Measurements from ENCODE around the gene SNAPC5. TPM values are rescaled to one million over a fixed set of nuclear protein-coding genes. Genes with fewer than 3 reads are reported as not detected.

Gene SNAPC5
- total and polyA plus RNA-seq, 5 experiments from 2014 or later, result 42.0 to 76.0 (median 60.4) TPM

DNA sequence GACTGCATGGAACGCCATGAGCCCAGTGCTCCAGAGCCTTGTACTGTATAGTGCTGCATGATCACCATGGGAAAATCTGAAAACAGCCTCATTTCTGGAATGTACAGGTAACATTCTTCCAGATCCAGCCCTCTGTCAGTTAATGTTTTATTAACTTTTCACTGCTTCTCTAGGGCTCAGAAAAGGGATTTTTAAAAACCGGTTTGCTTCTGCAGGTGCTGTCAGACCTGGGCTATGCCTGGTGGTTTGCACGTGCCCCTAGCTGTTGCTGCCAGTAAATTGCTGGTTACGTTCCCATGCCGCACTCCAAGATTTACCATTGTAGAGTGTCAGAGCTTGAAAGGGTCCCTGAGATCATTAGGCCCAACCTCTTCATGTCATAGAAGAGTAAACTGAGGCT is 9.0 kb downstream of the SNAPC5 start:
- no peaks in the 10 kb centered on the region for H3K27me3 Mint-ChIP-seq
- DNase-seq (no peak), ATAC-seq (no peak)
- no peaks in the 10 kb centered on the region for H3K9me3 Mint-ChIP-seq
- POLR2A ChIA-PET, result no interaction called here
- peak overlapping the region in 5 of 10 donors; percentile 43 to 85 (median 60) for H3K27ac Mint-ChIP-seq
- H3K4me3 Mint-ChIP-seq, result no peak overlapping the region
- H3K36me3 Mint-ChIP-seq, result peaks cover 0 to 80% (median 6%) of the 10 kb centered on the region in 3 donors
- peaks cover 0 to 6% (median 4%) of the 10 kb centered on the region in 4 donors for H3K4me1 Mint-ChIP-seq

DNA sequence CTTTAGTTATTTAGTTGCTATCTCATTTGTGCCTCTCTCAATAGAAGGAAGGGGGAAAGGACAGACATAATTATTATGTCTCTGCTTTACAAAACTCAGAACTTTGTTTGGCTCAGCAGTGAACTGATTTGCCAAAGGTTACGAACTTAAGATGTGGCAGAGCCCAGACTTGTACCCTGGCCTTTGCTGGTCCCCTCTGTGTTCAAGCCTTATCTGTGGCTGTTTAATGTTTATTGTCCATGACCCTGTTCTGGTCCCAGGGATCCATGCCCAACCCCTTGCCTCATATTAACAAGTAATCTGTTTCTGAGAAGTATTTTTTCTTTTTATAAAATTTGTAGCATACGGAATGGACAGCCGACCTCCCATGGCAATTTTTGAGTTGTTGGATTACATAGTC is 10.7 kb downstream of the SNAPC5 start:
- DNase-seq (no peak), ATAC-seq (no peak)
- no peak overlapping the region for H3K4me3 Mint-ChIP-seq
- no peaks in the 10 kb centered on the region for H3K27me3 Mint-ChIP-seq
- peaks cover 0 to 7% (median 4%) of the 10 kb centered on the region in 4 donors for H3K4me1 Mint-ChIP-seq
- H3K9me3 Mint-ChIP-seq, result no peaks in the 10 kb centered on the region
- POLR2A ChIA-PET, result interaction anchor here (3.5 kb wide), 1 partner anchor 11 kb away, joined by 11 read pairs; the partner anchor contains the start of gene SNAPC5
- H3K27ac Mint-ChIP-seq, result peak overlapping the region in 3 of 10 donors; percentile 11 to 81 (median 72)
- H3K36me3 Mint-ChIP-seq, result peaks cover 0 to 80% (median 10%) of the 10 kb centered on the region in 3 donors

DNA sequence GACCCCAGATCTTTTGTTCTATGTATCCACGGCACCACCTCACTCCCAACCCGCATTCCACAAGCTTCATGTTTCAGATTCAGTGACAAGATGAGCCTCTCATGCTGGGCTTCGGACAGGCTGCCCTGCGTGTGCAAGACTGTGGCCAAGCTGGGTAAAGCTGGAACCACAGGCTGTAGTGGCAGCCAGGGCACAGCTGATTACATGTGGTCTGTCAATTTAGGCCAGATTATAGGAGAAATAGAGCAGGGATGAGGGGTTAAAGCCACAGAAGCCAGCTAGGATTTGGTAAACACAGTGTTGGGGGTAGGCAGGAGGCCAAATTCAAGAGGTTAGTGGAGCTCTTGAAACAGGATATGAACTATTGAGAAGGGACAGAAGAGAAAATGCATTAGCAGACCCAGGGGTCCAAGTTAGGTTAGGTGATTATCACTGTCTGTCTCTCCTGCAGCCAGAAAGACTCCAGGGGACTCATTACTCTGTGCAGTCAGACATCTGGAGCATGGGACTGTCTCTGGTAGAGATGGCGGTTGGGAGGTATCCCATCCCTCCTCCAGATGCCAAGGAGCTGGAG is 12.9 kb downstream of the SNAPC5 start:
- H3K27me3 Mint-ChIP-seq, result no peaks in the 10 kb centered on the region

DNA sequence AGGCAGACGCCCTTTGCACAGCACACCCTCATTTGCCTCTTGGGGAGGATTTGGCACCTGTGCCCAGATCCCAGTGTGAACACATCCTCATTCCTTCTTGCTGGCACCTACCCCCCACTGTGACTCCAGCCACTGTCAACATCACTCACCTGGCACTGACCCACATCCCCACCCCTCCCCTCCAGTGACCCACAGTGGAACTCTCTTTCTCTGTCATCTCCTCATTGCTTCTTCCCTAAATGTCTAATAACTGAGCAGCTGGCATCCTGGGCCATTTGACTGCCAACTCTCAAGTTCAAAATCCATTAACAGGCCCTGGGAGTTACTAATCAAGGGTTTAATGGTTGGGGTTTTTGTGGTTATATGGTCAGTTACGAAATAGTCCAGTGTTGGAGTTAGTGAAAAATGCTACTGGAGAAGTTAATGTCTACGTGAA is 14.4 kb downstream of the SNAPC5 start:
- POLR2A ChIA-PET, result no interaction called here
- ATAC-seq (no peak), DNase-seq (no peak)
- Mint-ChIP-seq H3K4me3 (no peak overlapping the region), H3K27ac (peak overlapping the region in 8 of 10 donors; percentile 32 to 90 (median 57)), H3K4me1 (peaks cover 0 to 11% (median 6%) of the 10 kb centered on the region in 4 donors), H3K36me3 (peaks cover 0 to 65% (median 14%) of the 10 kb centered on the region in 3 donors), H3K27me3 (no peaks in the 10 kb centered on the region), H3K9me3 (no peaks in the 10 kb centered on the region)

More for the DNA sequence above, 12.9 kb downstream of the SNAPC5 start:
- ATAC-seq, result no peak
- DNase-seq, result no peak
- Mint-ChIP-seq H3K27ac (peak overlapping the region in 7 of 10 donors; percentile 37 to 90 (median 67)), H3K9me3 (no peaks in the 10 kb centered on the region), H3K36me3 (peaks cover 0 to 77% (median 14%) of the 10 kb centered on the region in 3 donors), H3K4me3 (no peak overlapping the region), H3K4me1 (peaks cover 0 to 7% (median 4%) of the 10 kb centered on the region in 4 donors)
- POLR2A ChIA-PET, result interaction anchor here (3.5 kb wide), 1 partner anchor 13 kb away, joined by 11 read pairs; the partner anchor contains the start of gene SNAPC5

DNA sequence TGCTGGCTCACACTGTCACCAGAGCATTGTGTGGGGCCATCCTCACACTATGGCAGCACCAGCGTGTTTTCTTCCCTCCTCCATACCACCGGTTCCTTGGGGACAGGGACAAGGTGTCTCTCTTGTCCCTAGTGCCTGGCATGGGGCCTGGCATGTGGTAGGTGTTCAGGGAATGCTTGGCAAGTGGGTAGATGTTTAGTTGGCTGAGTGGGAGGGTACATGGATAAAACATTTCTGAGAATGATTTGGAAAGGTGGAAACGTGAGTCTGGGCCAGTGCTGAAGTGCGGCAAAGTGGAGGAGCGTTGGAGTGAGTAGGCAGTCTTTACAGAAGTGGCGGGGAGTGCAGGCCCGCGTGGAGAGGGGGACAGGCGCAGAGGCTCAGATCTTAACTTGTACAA is 15.0 kb downstream of the SNAPC5 start:
- DNase-seq (no peak), ATAC-seq (no peak)
- Mint-ChIP-seq H3K27ac (peak overlapping the region in 8 of 10 donors; percentile 47 to 90 (median 74)), H3K9me3 (no peaks in the 10 kb centered on the region), H3K4me3 (no peak overlapping the region), H3K27me3 (no peaks in the 10 kb centered on the region), H3K36me3 (peaks cover 0 to 59% (median 14%) of the 10 kb centered on the region in 3 donors), H3K4me1 (peaks cover 0 to 10% (median 6%) of the 10 kb centered on the region in 4 donors)
- POLR2A ChIA-PET, result no interaction called here

DNA sequence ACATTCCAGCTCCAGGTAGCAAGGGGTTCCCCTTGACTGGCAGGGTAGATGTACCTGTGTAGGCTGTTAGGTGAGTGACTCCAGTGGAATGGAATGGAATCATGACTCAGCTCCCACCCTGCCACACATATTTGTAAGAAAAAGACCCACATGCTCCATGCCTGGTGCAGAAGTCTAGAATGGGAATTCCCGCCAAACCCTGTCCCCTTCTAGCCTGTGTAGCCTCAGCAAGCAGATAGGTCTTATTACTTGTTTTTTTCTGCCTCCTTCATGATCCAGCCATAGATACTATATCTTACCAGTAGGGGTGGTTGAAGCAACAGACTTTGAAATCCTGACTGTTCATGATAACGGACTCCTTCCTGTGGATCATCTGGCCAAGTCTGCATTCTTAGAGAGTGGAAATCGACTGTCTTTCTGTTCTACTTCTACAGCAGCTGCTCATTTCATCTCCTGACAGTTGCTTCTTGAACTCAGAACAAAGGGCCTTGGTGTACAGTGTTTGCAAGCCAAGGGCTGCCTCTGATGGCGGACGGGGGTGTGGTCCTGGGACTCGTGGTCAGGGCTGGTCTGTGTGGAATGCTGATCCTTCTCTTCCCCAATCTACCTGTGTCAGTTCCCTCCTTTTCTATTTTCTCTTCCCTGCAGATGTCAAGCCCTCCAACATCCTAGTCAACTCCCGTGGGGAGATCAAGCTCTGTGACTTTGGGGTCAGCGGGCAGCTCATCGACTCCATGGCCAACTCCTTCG is 16.3 kb downstream of the SNAPC5 start:
- POLR2A ChIA-PET, result no interaction called here

DNA sequence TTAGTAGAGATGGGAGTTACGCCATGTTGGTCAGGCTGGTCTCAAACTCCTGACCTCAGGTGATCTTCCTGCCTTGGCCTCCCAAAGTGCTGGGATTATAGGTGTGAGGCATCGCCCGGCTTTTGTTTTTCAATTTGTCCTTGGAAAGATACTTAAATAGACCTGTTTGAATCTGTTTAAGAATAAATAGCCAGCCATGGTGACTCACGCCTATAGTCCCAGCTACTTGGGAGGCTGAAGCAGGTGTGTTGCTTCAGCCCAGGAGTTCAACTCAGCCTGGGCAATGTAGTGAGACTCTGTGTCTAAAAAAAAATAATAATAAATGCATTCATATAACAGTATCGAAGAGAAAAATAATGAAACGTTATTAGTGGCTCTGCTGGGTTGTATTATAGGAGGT is 17.3 kb downstream of the SNAPC5 start:
- H3K9me3 Mint-ChIP-seq, result no peaks in the 10 kb centered on the region
- H3K4me1 Mint-ChIP-seq, result peaks cover 4 to 20% (median 13%) of the 10 kb centered on the region in 4 donors
- H3K36me3 Mint-ChIP-seq, result peaks cover 0 to 45% (median 14%) of the 10 kb centered on the region in 3 donors
- ATAC-seq (no peak), DNase-seq (no peak)
- H3K4me3 Mint-ChIP-seq, result no peak overlapping the region
- peak overlapping the region in 2 of 10 donors; percentile 4 to 32 for H3K27ac Mint-ChIP-seq
- POLR2A ChIA-PET, result no interaction called here
- no peaks in the 10 kb centered on the region for H3K27me3 Mint-ChIP-seq

More for the DNA sequence above, 16.3 kb downstream of the SNAPC5 start:
- no peaks in the 10 kb centered on the region for H3K9me3 Mint-ChIP-seq
- peak overlapping the region in 6 of 10 donors; percentile 24 to 90 (median 58) for H3K27ac Mint-ChIP-seq
- no peak overlapping the region for H3K4me3 Mint-ChIP-seq
- DNase-seq (no peak), ATAC-seq (no peak)
- H3K36me3 Mint-ChIP-seq, result peaks cover 0 to 47% (median 14%) of the 10 kb centered on the region in 3 donors
- H3K4me1 Mint-ChIP-seq, result peaks cover 2 to 19% (median 9%) of the 10 kb centered on the region in 4 donors
- H3K27me3 Mint-ChIP-seq, result no peaks in the 10 kb centered on the region

DNA sequence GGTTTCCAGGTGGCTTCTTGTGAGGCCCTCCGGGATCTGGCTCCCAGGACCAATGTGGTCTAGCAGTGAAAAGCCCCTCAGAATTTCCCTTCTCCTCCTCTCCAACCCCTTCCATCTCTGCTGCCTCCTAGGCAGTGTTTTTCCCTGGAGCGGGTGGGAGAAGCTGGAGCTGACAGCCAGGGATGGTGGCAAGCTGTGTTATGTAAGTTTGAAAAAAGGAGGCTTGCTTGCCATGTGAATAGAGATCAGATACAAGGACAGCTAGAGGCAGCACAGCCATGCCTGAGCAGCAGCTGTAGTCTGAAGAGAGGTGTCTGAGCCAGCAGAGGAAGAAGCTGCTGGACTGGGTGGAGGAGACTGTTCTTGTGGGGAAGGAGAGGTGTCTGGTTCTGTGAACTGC is 20.6 kb downstream of the SNAPC5 start:
- Mint-ChIP-seq H3K36me3 (peaks cover 0 to 18% (median 7%) of the 10 kb centered on the region in 3 donors), H3K9me3 (no peaks in the 10 kb centered on the region), H3K27me3 (no peaks in the 10 kb centered on the region), H3K4me3 (no peak overlapping the region), H3K4me1 (peaks cover 13 to 26% (median 18%) of the 10 kb centered on the region in 4 donors), H3K27ac (peak overlapping the region; percentile 18 to 91 (median 80))
- ATAC-seq (no peak), DNase-seq (no peak)
- POLR2A ChIA-PET, result no interaction called here

DNA sequence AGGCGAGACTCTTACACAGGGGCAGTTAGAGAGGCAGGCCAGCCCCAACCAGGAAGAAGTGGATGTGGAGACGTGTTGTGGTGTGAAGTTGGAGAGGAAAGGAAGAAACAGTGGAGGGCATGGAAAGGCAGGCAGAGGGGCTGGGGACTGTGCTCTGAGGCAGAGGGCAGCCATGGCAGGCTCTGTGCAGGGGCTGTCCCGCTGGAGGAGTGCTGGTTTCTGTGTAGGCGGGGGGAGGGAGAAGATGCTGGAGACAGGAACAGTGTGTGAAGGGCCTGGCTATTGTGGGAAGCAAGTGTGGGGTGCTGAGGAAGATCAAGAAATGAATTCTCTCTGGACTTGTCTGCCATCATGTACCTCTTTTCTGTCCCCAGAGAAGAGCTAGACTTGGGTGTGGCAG is 21.0 kb downstream of the SNAPC5 start:
- H3K4me1 Mint-ChIP-seq, result peaks cover 18 to 31% (median 20%) of the 10 kb centered on the region in 4 donors
- no peaks in the 10 kb centered on the region for H3K9me3 Mint-ChIP-seq
- ATAC-seq, result no peak
- no peak overlapping the region for H3K4me3 Mint-ChIP-seq
- H3K27me3 Mint-ChIP-seq, result no peaks in the 10 kb centered on the region
- peaks cover 0 to 13% (median 6%) of the 10 kb centered on the region in 3 donors for H3K36me3 Mint-ChIP-seq
- H3K27ac Mint-ChIP-seq, result peak overlapping the region; percentile 36 to 91 (median 74)
- DNase-seq, result no peak
- POLR2A ChIA-PET, result no interaction called here

DNA sequence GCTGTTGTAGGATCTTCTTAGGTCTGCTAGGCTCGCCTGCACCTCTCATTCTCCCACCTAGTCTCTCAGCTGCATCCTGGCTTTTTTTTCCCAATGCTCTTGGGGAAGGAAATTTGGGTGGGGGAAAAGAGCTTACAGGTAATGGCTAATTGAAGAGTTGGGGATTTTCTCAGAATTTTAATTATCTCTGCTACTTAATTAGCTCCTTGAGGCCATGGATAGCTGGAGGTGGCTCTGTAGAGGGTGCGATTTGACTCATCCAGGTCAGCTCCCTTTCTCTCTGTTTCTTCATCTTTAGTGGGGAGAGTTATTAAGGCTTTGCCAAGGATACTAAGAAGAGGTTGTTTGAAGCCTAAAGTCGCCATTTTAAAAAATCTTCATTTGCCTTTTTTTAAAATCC is 22.6 kb downstream of the SNAPC5 start:
- DNase-seq, result no peak
- Mint-ChIP-seq H3K9me3 (no peaks in the 10 kb centered on the region), H3K27me3 (no peaks in the 10 kb centered on the region), H3K36me3 (peaks cover 0 to 3% (median 0%) of the 10 kb centered on the region in 3 donors), H3K27ac (peak overlapping the region; percentile 2 to 91 (median 46)), H3K4me3 (no peak overlapping the region), H3K4me1 (peaks cover 21 to 47% (median 34%) of the 10 kb centered on the region in 4 donors)
- POLR2A ChIA-PET, result no interaction called here
- no peak for ATAC-seq

DNA sequence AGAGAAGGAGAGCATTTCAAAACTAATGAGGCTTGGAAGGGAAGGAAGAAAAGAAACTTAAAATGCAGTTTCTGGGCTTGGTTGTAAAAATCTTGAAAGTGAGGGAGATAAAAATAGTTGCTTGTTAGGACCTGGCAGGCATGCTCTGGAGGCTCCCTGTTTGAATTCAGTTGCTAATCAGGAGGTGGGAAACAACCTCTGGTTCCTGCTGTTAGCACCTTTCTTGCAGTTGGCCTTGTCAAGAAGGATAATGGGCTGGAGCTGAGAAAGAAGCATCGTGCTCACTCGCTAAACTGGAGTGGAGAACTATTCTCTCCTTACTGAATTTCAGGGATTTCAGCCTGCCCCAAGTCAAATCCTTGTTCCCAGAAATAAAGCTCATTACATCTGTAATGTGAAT is 23.4 kb downstream of the SNAPC5 start:
- Mint-ChIP-seq H3K4me3 (no peak overlapping the region), H3K36me3 (peaks cover 0 to 6% (median 0%) of the 10 kb centered on the region in 3 donors), H3K4me1 (peaks cover 17 to 46% (median 36%) of the 10 kb centered on the region in 4 donors), H3K9me3 (no peaks in the 10 kb centered on the region), H3K27me3 (no peaks in the 10 kb centered on the region), H3K27ac (peak overlapping the region; percentile 6 to 86 (median 52))
- POLR2A ChIA-PET, result no interaction called here
- DNase-seq (no peak), ATAC-seq (no peak)

DNA sequence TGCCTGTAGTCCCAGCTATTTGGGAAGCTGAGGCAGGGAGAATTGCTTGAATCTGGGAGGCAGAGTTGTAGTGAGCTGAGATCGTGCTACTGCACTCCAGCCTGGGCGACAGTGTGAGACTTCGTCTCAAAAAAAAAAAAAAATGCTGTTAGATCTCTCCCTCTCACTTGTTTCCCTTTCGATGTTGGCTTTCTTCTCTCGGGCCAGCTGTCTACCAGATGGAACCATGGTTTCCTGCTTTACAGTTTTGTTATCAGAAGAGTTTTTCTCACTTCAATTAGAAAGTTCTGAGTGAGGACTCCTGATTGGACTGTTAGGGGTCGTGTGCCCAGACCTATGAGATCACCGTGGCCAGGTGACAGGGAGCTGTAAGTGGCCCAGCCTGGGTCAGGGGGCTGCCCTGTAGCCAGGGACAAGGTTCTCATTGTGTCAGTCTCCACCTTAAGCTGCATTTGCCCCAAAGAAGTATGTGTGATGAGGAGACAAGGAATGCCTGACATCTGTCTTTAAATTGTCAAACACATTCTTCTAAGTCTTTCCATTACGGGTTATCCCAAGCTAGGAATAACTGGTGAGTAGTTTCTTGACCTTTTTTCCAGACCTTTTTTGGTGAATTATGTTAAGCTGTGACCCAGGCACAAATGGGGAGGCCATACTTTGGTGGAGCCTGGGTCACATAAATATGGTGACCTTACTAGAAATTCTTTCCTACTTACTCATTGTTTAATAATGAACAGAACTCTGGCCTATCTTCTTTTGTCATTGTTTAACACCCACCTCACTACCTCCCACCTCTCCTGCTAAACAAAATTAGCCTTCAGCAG is 25.2 kb downstream of the SNAPC5 start:
- H3K27ac Mint-ChIP-seq, result peak overlapping the region; percentile 79 to 96 (median 94)
- H3K27me3 Mint-ChIP-seq, result no peaks in the 10 kb centered on the region
- DNase-seq (peak in 9 of 10 donors; percentile 9 to 80 (median 61)), ATAC-seq (peak; percentile 97 to 98)
- H3K4me3 Mint-ChIP-seq, result peak overlapping the region; percentile 46 to 86 (median 75)
- H3K4me1 Mint-ChIP-seq, result peaks cover 17 to 46% (median 36%) of the 10 kb centered on the region in 4 donors
- peaks cover 0 to 9% (median 0%) of the 10 kb centered on the region in 3 donors for H3K36me3 Mint-ChIP-seq
- POLR2A ChIA-PET, result interaction anchor here (0.6 to 2.8 kb wide), 5 partner anchors 25 to 116 kb away, joined by 3 to 14 read pairs (median 6); partner anchors contain the start of genes MAP2K1, RPL4, SNAPC5 and TIPIN
- H3K9me3 Mint-ChIP-seq, result no peaks in the 10 kb centered on the region

All from naive thymus-derived CD8-positive, alpha-beta T cell (primary cell).